Measurements from ENCODE around the gene RBPMS2.
"Not testable (repeated sequence)": the region's sequence is repeated elsewhere in the genome, so short reads cannot be mapped to it uniquely, and the experiment has no call there.

RBPMS2 gene

DNA sequence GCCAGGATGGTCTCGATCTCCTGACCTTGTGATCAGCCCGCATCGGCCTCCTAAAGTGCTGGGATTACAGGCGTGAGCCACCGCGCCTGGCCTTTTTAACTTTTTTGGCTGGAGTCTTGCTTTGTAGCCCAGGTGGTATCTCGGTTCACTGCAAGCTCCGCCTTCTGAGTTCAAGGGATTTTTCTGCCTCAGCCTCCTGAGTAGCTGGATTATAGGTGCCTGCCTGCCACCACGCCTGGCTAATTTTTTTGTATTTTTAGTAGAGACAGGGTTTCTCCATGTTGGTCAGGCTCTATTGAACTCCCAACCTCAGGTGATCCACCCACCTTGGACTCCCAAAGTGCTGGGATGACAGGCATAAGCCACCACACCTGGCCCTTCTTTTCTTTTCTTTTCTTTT is 20.5 kb upstream of the RBPMS2 start:
- H3K14ac ChIP-seq (ENCODE audit: low read length); H3K4me2 ChIP-seq (ENCODE audit: insufficient read depth, low read length, poor library complexity, severe bottlenecking); H2BK5ac ChIP-seq (ENCODE audit: low read length); H3K4ac ChIP-seq (ENCODE audit: low read length); H4K91ac ChIP-seq (ENCODE audit: low read depth, low read length, poor library complexity); H2BK15ac ChIP-seq (ENCODE audit: low read length); H3K4me1 ChIP-seq (ENCODE audit: control insufficient read depth in 2 of 2, insufficient read depth in 1 of 2, low read depth in 1 of 2, low read length in 2 of 2); H2BK120ac ChIP-seq (ENCODE audit: low read depth, low read length); DNase-seq (ENCODE audit: low spot score); H3K79me1 ChIP-seq (ENCODE audit: low read depth, low read length); H3K4me3 ChIP-seq (ENCODE audit: low read length in 2 of 2); H2AK5ac ChIP-seq (ENCODE audit: low read depth, low read length); H3K23ac ChIP-seq (ENCODE audit: low read depth, low read length, poor library complexity); H3K27me3 ChIP-seq (ENCODE audit: control insufficient read depth in 3 of 3, insufficient read depth in 3 of 3, low read depth in 1 of 3, low read length in 3 of 3); H3K9ac ChIP-seq (ENCODE audit: low read depth, low read length, poor library complexity); H3K27ac ChIP-seq (replicated peaks; ENCODE audit: low read length); H3K36me3 ChIP-seq (replicated peaks in 1 of 2; ENCODE audit: control insufficient read depth in 2 of 2, insufficient read depth in 2 of 2, low read length in 2 of 2); H4K8ac ChIP-seq (ENCODE audit: low read depth, low read length); H2AFZ ChIP-seq (ENCODE audit: low read length); H3K9me3 ChIP-seq (replicated peaks in 1 of 2; ENCODE audit: control insufficient read depth in 2 of 2, insufficient read depth in 1 of 2, low read depth in 1 of 2, low read length in 2 of 2); H3K18ac ChIP-seq (ENCODE audit: low read length); H2BK12ac ChIP-seq (ENCODE audit: low read length): not testable (repeated sequence)
- no CpG with 5 or more reads among the region's 9 CpGs for WGBS, 2 donors (ENCODE audit: extremely low coverage in 2 of 2, insufficient read length in 2 of 2, insufficient replicate concordance in 1 of 2)

- H3K27ac ChIP-seq (replicated peaks; ENCODE audit: low read length); H3K9me3 ChIP-seq (replicated peaks in 1 of 2; ENCODE audit: control insufficient read depth in 2 of 2, insufficient read depth in 1 of 2, low read depth in 1 of 2, low read length in 2 of 2); H4K91ac ChIP-seq (ENCODE audit: low read depth, low read length, poor library complexity); H2AFZ ChIP-seq (ENCODE audit: low read length); H3K4me2 ChIP-seq (ENCODE audit: insufficient read depth, low read length, poor library complexity, severe bottlenecking); H2BK15ac ChIP-seq (ENCODE audit: low read length); H2BK12ac ChIP-seq (ENCODE audit: low read length); H3K18ac ChIP-seq (ENCODE audit: low read length); H3K79me1 ChIP-seq (ENCODE audit: low read depth, low read length); H3K9ac ChIP-seq (ENCODE audit: low read depth, low read length, poor library complexity); H3K27me3 ChIP-seq (ENCODE audit: control insufficient read depth in 3 of 3, insufficient read depth in 3 of 3, low read depth in 1 of 3, low read length in 3 of 3); H2AK5ac ChIP-seq (ENCODE audit: low read depth, low read length); H2BK5ac ChIP-seq (ENCODE audit: low read length); H3K23ac ChIP-seq (ENCODE audit: low read depth, low read length, poor library complexity); H3K4ac ChIP-seq (ENCODE audit: low read length); DNase-seq (ENCODE audit: low spot score); H3K4me3 ChIP-seq (ENCODE audit: low read length in 2 of 2); H3K14ac ChIP-seq (ENCODE audit: low read length); H3K4me1 ChIP-seq (ENCODE audit: control insufficient read depth in 2 of 2, insufficient read depth in 1 of 2, low read depth in 1 of 2, low read length in 2 of 2); H3K36me3 ChIP-seq (replicated peaks in 1 of 2; ENCODE audit: control insufficient read depth in 2 of 2, insufficient read depth in 2 of 2, low read length in 2 of 2); H2BK120ac ChIP-seq (ENCODE audit: low read depth, low read length); H4K8ac ChIP-seq (ENCODE audit: low read depth, low read length): not testable (repeated sequence)
- no CpG with 5 or more reads among the region's 7 CpGs for WGBS, 2 donors (ENCODE audit: extremely low coverage in 2 of 2, insufficient read length in 2 of 2, insufficient replicate concordance in 1 of 2)
Observed at GRCh38 chr15:64795299-64795698, 19.9 kb upstream of the RBPMS2 start.

DNA sequence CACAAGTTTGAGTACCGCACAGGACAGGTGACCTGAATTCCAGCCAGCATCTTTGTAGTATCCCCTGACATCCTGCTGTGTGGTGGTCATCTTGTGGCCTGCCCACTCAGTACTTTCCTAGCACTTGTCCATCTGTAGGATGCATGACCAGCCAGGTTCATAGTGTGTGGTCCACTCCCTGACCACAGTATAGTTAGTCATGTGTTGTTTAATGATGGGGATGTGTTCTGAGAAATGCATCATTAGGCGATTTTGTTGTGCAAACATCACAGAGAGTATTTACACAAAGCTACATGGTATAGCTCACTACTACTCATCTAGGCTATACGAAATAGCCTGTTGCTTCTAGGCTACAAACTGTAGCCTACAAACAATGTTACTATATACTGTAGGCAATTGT is 16.9 kb upstream of the RBPMS2 start:
- Histone ChIP-seq H3K27ac (replicated peaks; ENCODE audit: low read length) (no peak overlapping the region), H3K4ac (ENCODE audit: low read length) (no peak overlapping the region), H3K4me1 (ENCODE audit: control insufficient read depth in 2 of 2, insufficient read depth in 1 of 2, low read depth in 1 of 2, low read length in 2 of 2) (no peaks in the 10 kb centered on the region), H3K4me3 (ENCODE audit: low read length in 2 of 2) (no peak overlapping the region), H4K8ac (ENCODE audit: low read depth, low read length) (no peak overlapping the region), H2BK15ac (ENCODE audit: low read length) (no peak overlapping the region), H3K36me3 (replicated peaks in 1 of 2; ENCODE audit: control insufficient read depth in 2 of 2, insufficient read depth in 2 of 2, low read length in 2 of 2) (no peaks in the 10 kb centered on the region), H2BK12ac (ENCODE audit: low read length) (no peak overlapping the region), H3K23ac (ENCODE audit: low read depth, low read length, poor library complexity) (no peak overlapping the region), H3K79me1 (ENCODE audit: low read depth, low read length) (no peaks in the 10 kb centered on the region), H3K14ac (ENCODE audit: low read length) (no peak overlapping the region), H3K4me2 (ENCODE audit: insufficient read depth, low read length, poor library complexity, severe bottlenecking) (no peak overlapping the region), H2AK5ac (ENCODE audit: low read depth, low read length) (no peak overlapping the region), H2AFZ (ENCODE audit: low read length) (no peak overlapping the region), H2BK120ac (ENCODE audit: low read depth, low read length) (no peak overlapping the region), H3K9ac (ENCODE audit: low read depth, low read length, poor library complexity) (no peak overlapping the region), H4K91ac (ENCODE audit: low read depth, low read length, poor library complexity) (no peak overlapping the region), H3K9me3 (replicated peaks in 1 of 2; ENCODE audit: control insufficient read depth in 2 of 2, insufficient read depth in 1 of 2, low read depth in 1 of 2, low read length in 2 of 2) (no peaks in the 10 kb centered on the region), H2BK5ac (ENCODE audit: low read length) (no peak overlapping the region), H3K18ac (ENCODE audit: low read length) (no peak overlapping the region), H3K27me3 (ENCODE audit: control insufficient read depth in 3 of 3, insufficient read depth in 3 of 3, low read depth in 1 of 3, low read length in 3 of 3) (no peaks in the 10 kb centered on the region)
- no CpG with 5 or more reads among the region's 3 CpGs for WGBS, 2 donors (ENCODE audit: extremely low coverage in 2 of 2, insufficient read length in 2 of 2, insufficient replicate concordance in 1 of 2)
- DNase-seq (ENCODE audit: low spot score) = no peak

DNA sequence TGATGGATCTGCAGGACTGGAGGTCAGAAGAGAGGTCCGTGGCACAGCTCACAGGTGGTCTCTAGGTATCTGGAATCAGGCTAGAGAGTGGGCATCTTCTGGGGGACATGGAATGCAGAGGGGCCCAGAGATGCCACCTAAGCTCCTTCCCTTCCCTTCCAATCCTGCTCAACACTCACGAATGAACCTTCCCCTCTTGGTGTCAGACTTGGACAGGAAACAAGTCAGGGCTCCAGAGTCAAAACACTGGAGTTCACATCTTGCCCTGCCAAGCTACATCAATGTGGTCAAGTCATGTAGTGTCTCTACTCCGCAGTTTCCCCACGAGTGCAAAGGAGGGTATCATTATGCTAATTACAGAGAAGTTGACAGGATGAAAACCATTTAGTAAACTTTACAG is 16.0 kb upstream of the RBPMS2 start:
- H3K18ac ChIP-seq (ENCODE audit: low read length) = no peak overlapping the region
- H3K4me2 ChIP-seq (ENCODE audit: insufficient read depth, low read length, poor library complexity, severe bottlenecking) = no peak overlapping the region
- no peak for DNase-seq (ENCODE audit: low spot score)
- no peak overlapping the region for H4K91ac ChIP-seq (ENCODE audit: low read depth, low read length, poor library complexity)
- no peaks in the 10 kb centered on the region for H3K79me1 ChIP-seq (ENCODE audit: low read depth, low read length)
- no peak overlapping the region for H3K4ac ChIP-seq (ENCODE audit: low read length)
- H2BK5ac ChIP-seq (ENCODE audit: low read length) = no peak overlapping the region
- H3K4me1 ChIP-seq (ENCODE audit: control insufficient read depth in 2 of 2, insufficient read depth in 1 of 2, low read depth in 1 of 2, low read length in 2 of 2) = no peaks in the 10 kb centered on the region
- no peak overlapping the region for H3K14ac ChIP-seq (ENCODE audit: low read length)
- no peaks in the 10 kb centered on the region for H3K36me3 ChIP-seq (replicated peaks in 1 of 2; ENCODE audit: control insufficient read depth in 2 of 2, insufficient read depth in 2 of 2, low read length in 2 of 2)
- no peaks in the 10 kb centered on the region for H3K9me3 ChIP-seq (replicated peaks in 1 of 2; ENCODE audit: control insufficient read depth in 2 of 2, insufficient read depth in 1 of 2, low read depth in 1 of 2, low read length in 2 of 2)
- H2BK12ac ChIP-seq (ENCODE audit: low read length) = no peak overlapping the region
- H2AFZ ChIP-seq (ENCODE audit: low read length) = no peak overlapping the region
- H2BK120ac ChIP-seq (ENCODE audit: low read depth, low read length) = no peak overlapping the region
- no peak overlapping the region for H2AK5ac ChIP-seq (ENCODE audit: low read depth, low read length)
- H4K8ac ChIP-seq (ENCODE audit: low read depth, low read length) = no peak overlapping the region
- no peak overlapping the region for H3K4me3 ChIP-seq (ENCODE audit: low read length in 2 of 2)
- no CpG with 5 or more reads among the region's 4 CpGs for WGBS, 2 donors (ENCODE audit: extremely low coverage in 2 of 2, insufficient read length in 2 of 2, insufficient replicate concordance in 1 of 2)
- H2BK15ac ChIP-seq (ENCODE audit: low read length) = no peak overlapping the region
- no peak overlapping the region for H3K23ac ChIP-seq (ENCODE audit: low read depth, low read length, poor library complexity)
- no peak overlapping the region for H3K27ac ChIP-seq (replicated peaks; ENCODE audit: low read length)
- H3K9ac ChIP-seq (ENCODE audit: low read depth, low read length, poor library complexity) = no peak overlapping the region
- no peaks in the 10 kb centered on the region for H3K27me3 ChIP-seq (ENCODE audit: control insufficient read depth in 3 of 3, insufficient read depth in 3 of 3, low read depth in 1 of 3, low read length in 3 of 3)

Measured in neuronal stem cell (in vitro differentiated cells).